Mucosa of descending colon (tissue), 3 donors: ENCODE measurements around the gene NLRP6. TPM values are rescaled to one million over a fixed set of nuclear protein-coding genes. Genes with fewer than 3 reads are reported as not detected.
A peak's percentile ranks its signal among the peaks of the same experiment; 100 is the strongest.

Experiments
- ATAC-seq: fragments of 200-7000 bp; cut with Tn5 transposase; one replicate; pipeline ENCODE4 v1.9.1; 2020; ENCODE audit warnings: mild to moderate bottlenecking, moderate library complexity
- DNase-seq, 3 donors: peaks; one replicate each; pipeline ENCODE4 v3.0.0-alpha.2; 2020
- H3K36me3 ChIP-seq: fragments of 200-600 bp; one replicate; pipeline ENCODE4 v1.8.0; 2021; ENCODE audit warnings: low read depth, mild to moderate bottlenecking
- H3K4me1 ChIP-seq: fragments of 200-600 bp; one replicate; pipeline ENCODE4 v1.8.0; 2021; ENCODE audit warnings: low read depth, mild to moderate bottlenecking
- H3K4me3 ChIP-seq: fragments of 200-600 bp; one replicate; pipeline ENCODE4 v1.8.0; 2021; ENCODE audit warnings: mild to moderate bottlenecking
- H3K9me3 ChIP-seq: fragments of 200-600 bp; one replicate; pipeline ENCODE4 v1.8.0; 2021; ENCODE audit warnings: mild to moderate bottlenecking
- CTCF ChIP-seq: fragments of 200-600 bp; IDR thresholded peaks from one replicate; pipeline ENCODE4 v1.8.0; 2022; ENCODE audit warnings: antibody characterized with exemption, mild to moderate bottlenecking
- intact Hi-C, 2 donors: fragments of 100-400 bp; cut with DNase I in 1 of 2; cut with micrococcal nuclease in 1 of 2; formaldehyde crosslinking; loops; one replicate each; pipeline versions ENCODE4 v1.11.0 to v1.11.1; 2022; cut with DNase I, micrococcal nuclease
- total RNA-seq, 3 donors: library from RNA; stranded (reverse); fragmentation: NEBNext Ultra II Directional in 2 of 3; extraction: Animal tissue kit (Norgen Biotek cat#: 25700) in 2 of 3; gene quantifications; one replicate each; pipeline versions ENCODE4 v1.2.1 to v1.2.4, GENCODE V29; 2021 to 2023
- donor health status: DM: no; HTN: no; CAD: no; lungs with moderate emphysema.
- donor health status: DM: no; HTN: no; CAD: no.
- donor health status: DM: no; HTN: yes; CAD: no.

Gene NLRP6
- total RNA-seq, 3 donors from 2014 or later, result 0.66 to 2.6 (median 0.72) TPM

DNA sequence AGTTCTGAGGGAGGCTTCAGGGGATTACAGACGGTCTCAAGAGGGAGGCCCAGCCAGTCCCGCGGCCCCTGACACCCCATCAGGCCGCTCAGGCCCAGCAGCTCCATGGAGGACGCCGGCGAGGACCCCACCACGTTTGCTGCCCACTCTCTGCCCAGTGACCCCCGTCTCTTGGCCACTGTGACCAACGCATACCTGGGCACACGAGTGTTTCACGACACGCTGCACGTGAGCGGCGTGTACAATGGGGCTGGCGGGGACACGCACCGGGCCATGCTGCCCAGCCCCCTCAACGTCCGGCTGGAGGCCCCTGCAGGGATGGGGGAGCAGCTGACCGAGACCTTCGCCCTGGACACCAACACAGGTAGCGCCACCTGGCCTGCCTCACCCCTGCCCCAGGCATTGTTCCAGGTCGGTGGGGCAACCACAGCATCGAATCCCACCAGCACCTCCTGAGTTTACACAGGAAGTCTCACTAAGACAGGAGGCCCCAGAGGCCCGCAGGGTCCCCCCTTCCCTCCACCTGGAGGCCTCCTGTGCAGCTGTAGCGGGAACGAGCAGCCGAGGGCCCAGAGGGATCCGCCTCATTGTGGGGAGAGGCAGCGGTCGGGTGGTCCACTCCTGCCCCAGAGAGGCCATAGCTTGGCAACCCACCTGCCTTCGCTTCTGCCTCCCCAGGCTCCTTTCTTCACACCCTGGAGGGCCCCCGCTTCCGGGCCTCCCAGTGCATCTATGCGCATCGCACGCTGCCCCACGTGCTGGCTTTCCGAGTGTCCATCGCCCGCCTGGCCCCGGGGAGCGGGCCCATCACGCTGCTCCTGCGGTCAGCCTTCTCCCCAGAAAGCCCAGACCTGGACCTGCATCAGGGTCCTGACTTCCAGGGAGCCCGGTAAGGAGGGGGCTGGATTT, 11.8 kb downstream of the NLRP6 start:
- DNase-seq, result peak in 2 of 3 donors; percentile 47 to 64
- intact Hi-C loops, result no loop called here
- TF ChIP-seq CTCF, result no peak
- H3K36me3 ChIP-seq, result no peaks in the 10 kb centered on the region
- peaks cover 14% of the 10 kb centered on the region for H3K4me1 ChIP-seq
- no peak overlapping the region for H3K4me3 ChIP-seq
- H3K9me3 ChIP-seq, result no peaks in the 10 kb centered on the region
- ATAC-seq, result no peak

GRCh38 chr11:290621-291231, 12.5 kb downstream of the NLRP6 start:
- H3K9me3 ChIP-seq, result no peaks in the 10 kb centered on the region
- H3K4me3 ChIP-seq, result no peak overlapping the region
- intact Hi-C loops, result no loop called here
- no peaks in the 10 kb centered on the region for H3K36me3 ChIP-seq
- ATAC-seq (no peak), DNase-seq (peak in 2 of 3 donors; percentile 30 to 60)
- no peak for TF ChIP-seq CTCF
- H3K4me1 ChIP-seq, result peaks cover 14% of the 10 kb centered on the region

GRCh38 chr11:291281-292210, 13.3 kb downstream of the NLRP6 start:
- no peak for TF ChIP-seq CTCF
- Histone ChIP-seq H3K9me3 (no peaks in the 10 kb centered on the region), H3K4me1 (peaks cover 14% of the 10 kb centered on the region), H3K4me3 (no peak overlapping the region), H3K36me3 (no peaks in the 10 kb centered on the region)
- DNase-seq (peak in 1 of 3 donors; percentile 46), ATAC-seq (no peak)
- intact Hi-C loops, result no loop called here

DNA sequence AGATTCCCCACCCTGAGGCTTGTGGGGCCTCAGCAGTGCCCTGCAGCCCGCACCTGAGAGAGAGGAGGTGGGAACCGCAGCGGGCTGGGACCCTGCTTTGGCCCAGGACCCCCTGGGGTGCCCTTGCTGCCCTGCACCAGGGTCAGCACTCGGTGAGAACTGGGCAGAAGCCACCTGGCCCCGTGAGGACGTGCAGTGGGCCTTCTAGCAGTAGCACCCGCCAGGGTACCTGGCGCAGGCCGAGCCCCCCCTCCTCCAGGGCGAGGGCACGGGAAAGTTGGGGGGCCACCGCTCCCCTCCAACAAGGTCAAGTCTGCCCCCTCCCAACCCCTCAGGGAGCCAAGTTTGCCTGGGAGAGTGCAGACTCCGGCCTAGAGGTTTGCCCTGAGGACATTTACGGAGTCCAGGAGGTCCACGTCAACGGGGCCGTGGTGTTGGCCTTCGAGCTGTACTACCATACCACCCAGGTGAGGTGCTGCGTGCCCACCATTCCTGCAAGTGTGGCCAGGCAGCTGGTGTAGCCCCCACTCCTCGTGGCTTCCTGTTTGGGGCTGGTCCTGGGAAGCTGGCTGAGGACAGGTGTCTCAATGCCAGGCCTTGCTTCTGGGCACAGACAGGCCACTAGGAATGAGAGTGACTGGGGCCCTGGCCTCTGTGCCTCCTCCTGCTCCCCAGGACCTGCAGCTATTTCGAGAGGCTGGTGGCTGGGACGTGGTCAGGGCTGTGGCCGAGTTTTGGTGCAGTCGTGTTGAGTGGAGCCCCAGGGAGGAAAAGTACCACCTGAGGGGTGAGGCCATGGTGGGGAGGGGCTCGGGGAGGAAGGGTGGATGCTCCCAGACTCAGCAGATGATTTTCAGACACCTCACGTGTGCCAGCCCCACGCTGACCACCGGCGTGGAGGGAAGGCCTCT, 14.3 kb downstream of the NLRP6 start:
- intact Hi-C loops, result no loop called here
- Histone ChIP-seq H3K4me1 (peaks cover 20% of the 10 kb centered on the region), H3K36me3 (no peaks in the 10 kb centered on the region), H3K9me3 (no peaks in the 10 kb centered on the region), H3K4me3 (no peak overlapping the region)
- DNase-seq (peak in 1 of 3 donors; percentile 50), ATAC-seq (no peak)
- no peak for TF ChIP-seq CTCF
